CD14-positive monocyte (primary cell): Measurements from ENCODE around the gene SEMA3F. TPM values are rescaled to one million over a fixed set of nuclear protein-coding genes. Genes with fewer than 3 reads are reported as not detected.

Source experiments
- DNase-seq, 3 donors: peaks; one replicate each; pipeline ENCODE4 v3.0.0-alpha.2; 2011 to 2022
- H2AFZ ChIP-seq: 2 replicates; pipeline ENCODE4 v1.6.0; 2012; ENCODE audit warnings: mild to moderate bottlenecking, low read depth, low read length, inconsistent platforms; ENCODE audit not compliant: insufficient read depth, poor library complexity, severe bottlenecking
- H3K27ac ChIP-seq, 2 donors: 1 replicate in 1 of 2; 2 replicates in 1 of 2; pipeline ENCODE4 v1.5.1; 2012 to 2013; ENCODE audit warnings: low read length in 2 of 2, control low read depth in 1 of 2, inconsistent platforms in 1 of 2, low read depth in 1 of 2, mild to moderate bottlenecking in 1 of 2
- H3K27me3 ChIP-seq, 2 donors: one replicate each; pipeline versions ENCODE4 v1.6.0 to v1.6.1; 2011 to 2013; ENCODE audit warnings: low read length in 2 of 2; ENCODE audit not compliant: control insufficient read depth in 2 of 2, insufficient read depth in 2 of 2
- H3K36me3 ChIP-seq, 2 donors: replicated peaks in 1 of 2; 1 replicate in 1 of 2; 2 replicates in 1 of 2; pipeline versions ENCODE4 v1.5.1 to v1.6.1; 2012 to 2013; ENCODE audit warnings: low read length in 2 of 2, control low read depth in 1 of 2, inconsistent platforms in 1 of 2, mild to moderate bottlenecking in 1 of 2; ENCODE audit not compliant: insufficient read depth in 2 of 2, control insufficient read depth in 1 of 2
- H3K4me1 ChIP-seq, 2 donors: 1 replicate in 1 of 2; 2 replicates in 1 of 2; pipeline versions ENCODE4 v1.5.1 to v1.6.1; 2012 to 2013; ENCODE audit warnings: low read length in 2 of 2, control low read depth in 1 of 2, inconsistent platforms in 1 of 2, mild to moderate bottlenecking in 1 of 2, moderate library complexity in 1 of 2; ENCODE audit not compliant: insufficient read depth in 2 of 2, control insufficient read depth in 1 of 2
- H3K4me2 ChIP-seq: replicated peaks from 2 replicates; pipeline ENCODE3; 2012; ENCODE audit warnings: low read length, moderate library complexity, mild to moderate bottlenecking; ENCODE audit not compliant: poor library complexity, severe bottlenecking; ENCODE audit errors: extremely low read depth
- H3K4me3 ChIP-seq, 3 experiments: fragments of 200-600 bp in 1 of 3; sonication (generic) in 1 of 3; replicated peaks in 1 of 3; 1 replicate in 2 of 3; 2 replicates in 1 of 3; pipeline ENCODE4 v1.5.1; 2011 to 2013; ENCODE audit warnings: low read length in 3 of 3, mild to moderate bottlenecking in 3 of 3, control low read depth in 2 of 3, low read depth in 2 of 3, inconsistent platforms in 1 of 3, moderate library complexity in 1 of 3
- H3K79me2 ChIP-seq: 2 replicates; pipeline ENCODE4 v1.6.0; 2012; ENCODE audit warnings: mild to moderate bottlenecking, control low read depth, inconsistent platforms, low read length, moderate library complexity; ENCODE audit not compliant: insufficient read depth
- H3K9ac ChIP-seq: 2 replicates; pipeline ENCODE4 v1.6.0; 2017; ENCODE audit warnings: low read length, mild to moderate bottlenecking; ENCODE audit not compliant: insufficient read depth, poor library complexity, severe bottlenecking
- H3K9me3 ChIP-seq, 2 donors: replicated peaks in 1 of 2; 1 replicate in 1 of 2; 2 replicates in 1 of 2; pipeline versions ENCODE4 v1.5.1 to v1.6.1; 2012 to 2013; ENCODE audit warnings: low read length in 2 of 2, control low read depth in 1 of 2; ENCODE audit not compliant: control insufficient read depth in 1 of 2, insufficient read depth in 1 of 2
- H4K20me1 ChIP-seq: 2 replicates; pipeline ENCODE4 v1.6.0; 2012; ENCODE audit warnings: mild to moderate bottlenecking, low read length, control low read depth, moderate library complexity; ENCODE audit not compliant: insufficient read depth
- H3K27ac Mint-ChIP-seq, 7 donors: one replicate each; pipeline ENCODE4 v1.8.0; 2020; ENCODE audit warnings: mild to moderate bottlenecking in 7 of 7, mixed read lengths in 7 of 7, moderate library complexity in 6 of 7, inconsistent platforms in 2 of 7
- H3K27me3 Mint-ChIP-seq, 3 donors: one replicate each; pipeline ENCODE4 v1.8.0; 2021 to 2022; ENCODE audit warnings: low read depth in 3 of 3, mild to moderate bottlenecking in 3 of 3, mixed read lengths in 3 of 3, moderate library complexity in 3 of 3, inconsistent platforms in 1 of 3
- H3K36me3 Mint-ChIP-seq, 2 donors: one replicate each; pipeline ENCODE4 v1.8.0; 2020; ENCODE audit warnings: mixed read lengths in 2 of 2, inconsistent platforms in 1 of 2, mild to moderate bottlenecking in 1 of 2
- H3K4me1 Mint-ChIP-seq: one replicate; pipeline ENCODE4 v1.8.0; 2020; ENCODE audit warnings: mild to moderate bottlenecking, mixed read lengths
- H3K4me3 Mint-ChIP-seq, 2 donors: one replicate each; pipeline ENCODE4 v1.8.0; 2020; ENCODE audit warnings: mild to moderate bottlenecking in 2 of 2, mixed read lengths in 2 of 2, moderate library complexity in 1 of 2
- H3K9me3 Mint-ChIP-seq, 7 donors: one replicate each; pipeline ENCODE4 v1.8.0; 2020 to 2022; ENCODE audit warnings: mixed read lengths in 7 of 7, mild to moderate bottlenecking in 6 of 7, moderate library complexity in 6 of 7, inconsistent platforms in 2 of 7
- CTCF ChIP-seq: fragments of 200-600 bp; IDR thresholded peaks from one replicate; pipeline ENCODE4 v1.8.0; 2022; ENCODE audit warnings: antibody characterized with exemption, mild to moderate bottlenecking
- WGBS: methylation state at CpG from one replicate; pipeline ENCODE4 v1.1.5; 2013; ENCODE audit warnings: missing lambda C conversion rate; ENCODE audit not compliant: insufficient coverage; 5-methylcytosine and 5-hydroxymethylcytosine counted together
- intact Hi-C, 2 donors: fragments of 100-400 bp; cut with micrococcal nuclease; formaldehyde crosslinking; loops; one replicate each; pipeline versions ENCODE4 v1.15.0 to v1.15.1; 2023
- polyA plus RNA-seq, 3 donors: library from polyadenylated mRNA; depleted of rRNA in 1 of 3; unstranded in 2 of 3; stranded (reverse) in 1 of 3; fragments of 300-500 nt in 2 of 3; fragments of >200 nt in 1 of 3; fragmentation: Illumina TruSeq in 2 of 3; gene quantifications; 1 replicate in 2 of 3; 2 replicates in 1 of 3; pipeline ENCODE4 v1.2.3, GENCODE V29; 2012 to 2021

Gene SEMA3F
- polyA plus RNA-seq, 3 donors = 0.01 TPM; not detected in 2

GRCh38 chr3:50219285-50219684 lies 64.2 kb downstream of the SEMA3F start:
- H3K4me1 Mint-ChIP-seq = no peaks in the 10 kb centered on the region
- H3K9me3 ChIP-seq = no peaks in the 10 kb centered on the region
- no peaks in the 10 kb centered on the region for H3K36me3 Mint-ChIP-seq
- no peaks in the 10 kb centered on the region for H3K36me3 ChIP-seq
- 98% methylated on average over 4 of the region's 5 CpGs for WGBS
- H3K9ac ChIP-seq = no peak overlapping the region
- no peak overlapping the region for H3K4me3 ChIP-seq
- peaks cover under 1 to 17% (median 8%) of the 10 kb centered on the region in 3 donors for H3K27me3 Mint-ChIP-seq
- H3K9me3 Mint-ChIP-seq = no peaks in the 10 kb centered on the region
- no peaks in the 10 kb centered on the region for H3K4me1 ChIP-seq
- H4K20me1 ChIP-seq = no peaks in the 10 kb centered on the region
- H3K27ac Mint-ChIP-seq = no peak overlapping the region
- H3K27ac ChIP-seq = no peak overlapping the region
- no peak overlapping the region for H2AFZ ChIP-seq
- H3K4me3 Mint-ChIP-seq = no peak overlapping the region
- no peak for TF ChIP-seq CTCF
- no peak for DNase-seq
- no peak overlapping the region for H3K4me2 ChIP-seq
- intact Hi-C loops = no loop called here
- H3K27me3 ChIP-seq = no peaks in the 10 kb centered on the region
- H3K79me2 ChIP-seq = no peaks in the 10 kb centered on the region

GRCh38 chr3:50220109-50220508 lies 65.0 kb downstream of the SEMA3F start:
- no peak overlapping the region for H2AFZ ChIP-seq
- no peaks in the 10 kb centered on the region for H3K36me3 ChIP-seq
- H3K4me2 ChIP-seq = no peak overlapping the region
- Mint-ChIP-seq H3K4me3 (no peak overlapping the region), H3K36me3 (no peaks in the 10 kb centered on the region), H3K4me1 (no peaks in the 10 kb centered on the region), H3K27me3 (peaks cover 3 to 20% (median 14%) of the 10 kb centered on the region in 3 donors), H3K9me3 (no peaks in the 10 kb centered on the region), H3K27ac (no peak overlapping the region)
- no peaks in the 10 kb centered on the region for H4K20me1 ChIP-seq
- H3K79me2 ChIP-seq = no peaks in the 10 kb centered on the region
- no peak for TF ChIP-seq CTCF
- WGBS = 83% methylated on average over 5 of the region's 6 CpGs
- H3K9ac ChIP-seq = no peak overlapping the region
- no peaks in the 10 kb centered on the region for H3K27me3 ChIP-seq
- no peaks in the 10 kb centered on the region for H3K9me3 ChIP-seq
- DNase-seq = no peak
- no peak overlapping the region for H3K4me3 ChIP-seq
- intact Hi-C loops = loop anchor here in 1 of 2 donors (5.0 to 10.0 kb wide), 2 partner anchors 98 to 1175 kb away; no protein-coding TSS in a partner anchor
- H3K4me1 ChIP-seq = no peaks in the 10 kb centered on the region
- no peak overlapping the region for H3K27ac ChIP-seq
